NCI-H2029 (cell line): ENCODE results near the gene RAD51B.
A peak's percentile ranks its signal among the peaks of the same experiment; 100 is the strongest.

ENCODE experiments used
- DNase-seq: peaks from one replicate; lab custom pipeline; 2025; lab: John Stamatoyannopoulos, UW

RAD51B gene

DNA sequence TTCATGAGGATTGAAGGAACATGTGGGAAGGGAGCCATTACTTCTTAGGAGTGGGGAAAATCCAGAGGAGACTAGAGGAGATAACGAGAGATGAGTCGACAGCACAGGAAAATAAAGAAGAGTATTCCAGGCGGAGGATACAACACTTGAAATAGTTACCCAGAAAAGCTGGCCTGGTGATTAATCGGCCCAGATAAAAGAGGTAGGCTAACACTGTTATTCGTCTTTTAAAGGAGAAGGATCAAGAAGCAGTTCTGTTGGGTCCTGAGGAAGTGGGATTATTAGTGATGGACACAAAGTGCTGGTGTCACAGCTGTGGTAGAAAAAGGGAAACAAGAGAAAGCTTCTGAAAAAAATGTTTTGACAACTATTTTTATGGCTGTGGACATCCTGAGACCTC, 548.0 kb downstream of the RAD51B start:
- no peak for DNase-seq

DNA sequence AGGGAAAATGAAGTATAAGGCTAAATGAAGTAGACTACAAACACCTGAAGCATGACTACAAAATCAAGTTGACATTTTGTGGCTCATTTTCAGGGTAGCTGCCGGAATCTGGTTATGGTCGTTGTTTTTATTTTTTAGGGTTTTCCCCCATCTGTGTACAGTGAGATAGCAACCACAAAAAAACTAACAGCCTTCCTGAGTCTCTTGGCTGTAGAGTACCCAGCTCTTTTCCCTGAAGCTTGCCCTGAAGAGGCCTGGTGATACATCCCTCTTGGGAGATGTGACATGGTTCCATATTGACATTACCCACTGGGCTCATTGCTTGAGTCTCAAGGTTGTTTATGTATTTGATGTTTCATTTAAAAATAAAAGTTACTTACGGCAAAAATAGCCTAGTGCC, 549.3 kb downstream of the RAD51B start:
- no peak for DNase-seq

DNA sequence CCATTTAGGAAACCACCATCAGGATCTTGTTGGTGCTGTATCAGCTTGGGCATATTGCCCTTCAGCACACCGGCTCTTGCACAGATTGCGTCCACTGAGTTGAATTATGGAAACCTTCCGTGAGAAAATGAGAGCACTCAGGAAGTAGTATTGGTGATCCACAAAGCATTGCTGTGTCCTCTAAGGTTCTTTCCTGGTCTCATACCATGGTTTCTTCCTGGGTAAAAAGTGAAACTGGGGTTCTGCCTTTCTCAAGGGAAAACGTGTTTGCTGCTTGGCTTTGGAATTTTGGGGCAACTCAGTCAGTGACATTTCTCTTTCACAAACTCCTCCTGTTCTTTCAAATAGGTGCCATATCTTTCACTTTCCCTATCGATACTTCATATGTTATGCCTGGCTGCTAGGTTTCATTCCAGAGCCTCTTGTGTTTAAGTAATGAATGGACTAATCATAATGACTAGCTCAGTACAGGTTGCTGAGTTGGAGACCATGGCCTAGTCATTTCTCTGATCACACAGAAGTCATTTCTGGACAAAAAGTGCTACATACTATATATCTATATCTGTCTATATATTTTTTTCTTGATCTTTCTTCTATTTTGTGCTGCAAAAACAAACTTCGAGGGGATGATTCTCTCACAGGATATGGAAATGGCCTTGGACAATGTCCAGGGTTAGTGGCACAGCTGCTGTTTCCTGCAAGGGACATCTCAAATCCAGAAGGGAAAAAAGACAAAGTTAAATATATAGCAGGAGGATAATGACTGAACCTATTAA, 549.9 kb downstream of the RAD51B start:
- DNase-seq, result peak; percentile 2

GRCh38 chr14:68370057-68370360, 550.4 kb downstream of the RAD51B start:
- DNase-seq, result no peak

GRCh38 chr14:68372368-68372767, 552.8 kb downstream of the RAD51B start:
- DNase-seq, result no peak

GRCh38 chr14:68373124-68373646, 553.6 kb downstream of the RAD51B start:
- no peak for DNase-seq

- DNase-seq, result no peak
These were observed 554.4 kb downstream of the RAD51B start for GRCh38 chr14:68373847-68374444.

DNA sequence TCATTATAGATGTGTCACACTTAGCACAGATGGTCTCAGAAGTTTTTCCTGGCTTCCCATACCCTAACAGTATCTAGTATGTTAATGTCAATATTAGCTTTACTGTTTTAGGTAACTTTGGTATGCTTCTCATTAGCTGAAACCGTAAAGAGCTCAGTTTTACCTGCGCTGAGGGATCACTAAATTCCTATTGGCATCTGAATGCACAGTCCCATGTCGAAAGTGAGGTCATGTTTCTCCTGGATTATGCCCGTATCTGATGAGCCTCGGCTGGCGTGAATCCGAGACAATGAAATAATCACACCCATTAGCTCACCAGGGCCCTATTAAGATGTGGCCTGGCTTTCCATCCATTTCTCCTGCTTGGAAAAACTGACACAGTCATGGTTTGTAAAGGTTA, 555.1 kb downstream of the RAD51B start:
- no peak for DNase-seq

GRCh38 chr14:68375376-68375775, 555.8 kb downstream of the RAD51B start:
- no peak for DNase-seq

- DNase-seq, result no peak
These were observed 556.6 kb downstream of the RAD51B start for GRCh38 chr14:68376067-68376779.

- no peak for DNase-seq
These were observed 557.4 kb downstream of the RAD51B start for GRCh38 chr14:68377006-68377405.

DNA sequence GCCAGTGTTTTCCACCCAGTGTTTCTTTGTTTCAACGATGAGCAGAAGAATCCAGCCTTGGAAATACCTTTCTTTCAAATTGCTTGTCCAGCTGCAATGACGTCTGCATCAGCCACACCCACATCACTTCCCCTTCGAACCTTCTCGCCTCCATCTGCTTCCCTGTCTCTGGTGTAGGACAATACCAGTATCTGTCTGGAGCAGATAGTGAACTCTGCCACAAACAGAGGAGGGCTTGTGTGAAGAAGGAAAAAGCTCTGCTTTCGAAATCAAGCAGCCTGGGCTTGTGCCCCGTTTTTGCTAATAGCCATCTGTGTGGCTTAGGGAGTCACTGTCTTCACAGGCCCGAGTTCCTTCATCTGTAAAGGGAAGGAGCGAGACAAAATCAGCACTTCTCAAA, 557.9 kb downstream of the RAD51B start:
- DNase-seq, result no peak

DNA sequence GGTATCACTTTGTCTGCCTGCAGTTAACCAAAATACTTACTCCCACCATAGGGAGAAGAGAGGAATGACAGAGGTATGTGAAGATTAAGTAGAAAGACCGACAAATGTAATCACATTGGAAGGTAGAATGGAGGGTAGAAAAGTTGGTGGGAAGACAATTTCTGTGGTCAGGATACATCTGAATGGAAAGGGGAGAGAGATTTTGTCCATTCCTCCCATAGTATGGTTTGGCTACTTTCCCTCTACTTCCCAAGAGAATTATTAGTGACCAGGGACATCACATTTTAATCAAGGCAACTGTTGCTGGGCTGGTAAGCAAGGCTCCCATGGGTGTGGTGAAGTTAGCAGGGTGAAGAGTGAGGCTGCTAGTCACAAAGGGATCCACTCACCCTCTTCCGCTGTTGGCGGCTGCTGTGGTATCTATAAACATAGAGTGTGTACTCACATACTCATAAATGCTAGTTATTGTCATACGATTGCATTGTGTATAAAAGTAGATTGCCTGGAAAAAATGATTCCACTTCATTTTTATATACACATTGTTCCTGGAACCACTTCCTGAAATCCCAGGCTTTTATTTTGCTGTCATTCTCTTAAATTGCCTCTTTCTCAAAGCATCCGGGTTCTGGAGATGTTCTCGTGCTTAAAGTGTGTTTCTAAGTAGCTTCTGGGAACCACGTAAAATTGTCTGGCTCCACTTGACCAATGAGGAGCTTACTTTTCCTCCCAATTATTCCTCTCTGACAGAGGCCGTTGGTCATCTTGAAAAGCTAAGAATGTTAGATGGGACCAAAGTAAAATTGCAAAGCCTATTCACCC, 560.1 kb downstream of the RAD51B start:
- DNase-seq, result peak; percentile 74

GRCh38 chr14:68380329-68380741, 560.8 kb downstream of the RAD51B start:
- DNase-seq, result no peak

GRCh38 chr14:68384335-68384734, 564.8 kb downstream of the RAD51B start:
- DNase-seq, result no peak

- DNase-seq, result no peak
These were observed 565.3 kb downstream of the RAD51B start for GRCh38 chr14:68384881-68385280.

GRCh38 chr14:68386446-68386845, 566.9 kb downstream of the RAD51B start:
- DNase-seq, result no peak

DNA sequence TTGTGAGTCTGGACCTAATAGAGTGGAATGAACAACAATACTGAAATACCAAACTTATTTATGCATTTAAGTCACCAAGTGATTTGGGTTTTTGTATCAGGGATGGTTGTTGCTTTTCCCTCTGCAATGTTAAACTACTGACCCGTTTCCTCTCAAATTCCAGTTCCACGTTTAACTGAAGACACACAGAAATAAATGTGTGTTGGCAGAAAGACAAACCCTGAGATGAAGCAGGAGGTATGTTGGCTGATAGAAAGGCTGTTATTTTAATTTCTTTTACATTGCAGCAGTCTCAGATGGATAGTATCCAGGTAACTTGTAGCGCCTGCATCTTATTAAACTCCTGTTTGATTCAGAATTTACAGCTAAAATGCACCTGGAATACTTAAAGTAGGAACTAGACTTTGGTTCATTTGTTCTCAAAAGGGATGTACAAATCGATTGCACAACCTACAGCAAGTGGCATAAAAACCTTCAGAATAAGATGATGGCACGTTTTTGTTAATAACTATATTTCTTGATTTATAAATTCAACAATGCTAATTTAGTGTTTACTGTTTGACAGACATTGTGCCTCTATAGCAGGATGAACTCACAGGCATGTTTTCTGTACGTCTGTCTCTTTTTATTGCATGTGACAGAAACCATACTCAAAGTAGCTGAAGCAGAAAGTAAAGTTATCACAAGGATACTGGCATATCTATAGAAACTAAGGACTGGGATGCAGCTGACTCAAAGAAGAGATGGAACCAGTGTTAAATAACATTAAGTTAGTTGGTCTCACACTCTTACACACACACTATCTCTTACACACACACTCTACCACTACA, 567.6 kb downstream of the RAD51B start:
- DNase-seq, result no peak

GRCh38 chr14:68389943-68390342, 570.4 kb downstream of the RAD51B start:
- no peak for DNase-seq

DNA sequence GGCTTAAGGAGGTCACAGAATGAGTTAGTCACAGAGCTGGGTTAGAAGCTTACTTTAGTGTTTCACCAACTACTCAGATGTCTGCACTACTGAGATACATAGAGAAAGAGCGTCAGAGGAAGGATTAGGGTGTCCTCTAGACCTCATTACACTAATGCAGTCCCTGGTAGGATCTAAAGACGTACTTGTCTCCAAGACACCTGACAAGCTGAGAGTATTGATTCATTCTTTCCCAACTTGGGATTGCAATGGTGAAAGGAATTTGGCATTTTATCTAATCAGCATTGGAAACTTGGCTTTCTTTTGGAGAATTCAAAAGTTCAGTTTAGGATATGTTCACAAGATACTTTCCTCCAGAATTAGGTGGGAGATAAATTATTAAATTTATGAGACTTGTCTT, 571.2 kb downstream of the RAD51B start:
- no peak for DNase-seq

DNA sequence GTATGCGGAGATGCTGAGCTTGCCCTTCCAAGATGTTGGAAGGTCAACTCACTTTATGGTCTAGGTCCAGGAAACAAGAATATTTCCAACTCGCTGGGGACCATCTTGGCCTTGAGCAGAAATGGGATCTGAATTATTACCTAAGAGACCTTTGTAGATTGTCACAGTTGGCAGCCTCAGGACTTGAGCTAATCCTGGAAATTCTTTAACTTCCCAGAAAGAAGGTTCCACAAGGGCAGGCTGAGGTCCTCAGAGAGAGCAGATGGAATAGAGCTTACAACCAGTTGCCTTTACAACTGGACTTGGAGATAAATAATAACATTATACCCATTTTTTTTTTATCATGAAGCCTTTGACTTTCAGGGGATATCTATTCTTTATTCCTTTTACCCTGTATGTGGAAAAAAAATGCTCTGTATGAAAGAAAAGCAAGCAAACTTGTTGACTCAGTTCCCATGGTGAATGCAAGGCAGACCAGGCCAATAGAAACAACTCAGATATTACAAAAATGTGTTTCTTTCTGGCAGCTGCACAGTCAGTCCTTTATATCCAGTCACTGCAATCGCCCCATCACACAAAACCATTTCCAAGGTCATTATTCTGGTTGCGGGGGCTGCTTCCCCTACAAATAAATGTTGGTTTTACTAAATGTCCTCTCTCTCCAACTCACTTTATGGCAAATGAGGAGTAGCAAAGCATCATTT, 571.9 kb downstream of the RAD51B start:
- DNase-seq, result no peak
